ENCODE measurements around the gene AP1S1.

The AP1S1 gene

GRCh38 chr7:101159696-101160674 is 5.7 kb downstream of the AP1S1 start:
- DNase-seq: no peak

- DNase-seq: no peak
These were observed 6.6 kb downstream of the AP1S1 start for GRCh38 chr7:101160910-101161309.

- no peak for DNase-seq
These were observed 7.6 kb downstream of the AP1S1 start for GRCh38 chr7:101161692-101162471.

- no peak for DNase-seq
These were observed 8.4 kb downstream of the AP1S1 start for GRCh38 chr7:101162551-101163278.

GRCh38 chr7:101163279-101164070 is 9.2 kb downstream of the AP1S1 start:
- DNase-seq: no peak

GRCh38 chr7:101164071-101164840 is 10.0 kb downstream of the AP1S1 start:
- no peak for DNase-seq

GRCh38 chr7:101165075-101165957 is 11.0 kb downstream of the AP1S1 start, which contains the start of gene VGF:
VGF (minus strand) TSS chr7:101165569; CDS start chr7:101164843, 726 bp downstream.
- DNase-seq: peak; percentile 68

- no peak for DNase-seq
These were observed 11.8 kb downstream of the AP1S1 start for GRCh38 chr7:101165958-101166647.

- DNase-seq: no peak
These were observed 12.3 kb downstream of the AP1S1 start for GRCh38 chr7:101166648-101166908.

- no peak for DNase-seq
These were observed 12.8 kb downstream of the AP1S1 start for GRCh38 chr7:101166909-101167644.

- no peak for DNase-seq
These were observed 13.6 kb downstream of the AP1S1 start for GRCh38 chr7:101167645-101168411.

GRCh38 chr7:101168412-101169049 is 14.3 kb downstream of the AP1S1 start:
- no peak for DNase-seq

GRCh38 chr7:101169110-101169837 is 15.0 kb downstream of the AP1S1 start:
- no peak for DNase-seq

- no peak for DNase-seq
These were observed 15.7 kb downstream of the AP1S1 start for GRCh38 chr7:101169838-101170551.

GRCh38 chr7:101170617-101171441 is 16.6 kb downstream of the AP1S1 start:
- DNase-seq: no peak

- DNase-seq: no peak
These were observed 17.2 kb downstream of the AP1S1 start for GRCh38 chr7:101171442-101171837.

Data from NCI-H1417 treated with DMSO at 0.1 percent for 48 hours (cell line).